ENCODE data around the gene TNIP3. TPM values are rescaled to one million over a fixed set of nuclear protein-coding genes. Genes with fewer than 3 reads are reported as not detected.

Gene TNIP3
- total RNA-seq, 2 experiments from 2014 or later = 1.0 TPM; not detected in 1

GRCh38 chr4:121138039-121138825 is 25.9 kb downstream of the TNIP3 start:
- TF ChIP-seq CTCF (conservative IDR thresholded peaks at IDR 0.05; ENCODE audit: low read length) (no peak), EZH2phosphoT487 (IDR thresholded peaks at IDR 0.05; ENCODE audit: borderline replicate concordance, low read depth, low read length) (no peak)
- Histone ChIP-seq H4K20me1 (ENCODE audit: insufficient read depth, low read length) (no peaks in the 10 kb centered on the region), H3K9me3 (ENCODE audit: low read length) (no peaks in the 10 kb centered on the region), H3K4me1 (ENCODE audit: insufficient read depth, low read length, poor library complexity, severe bottlenecking) (no peaks in the 10 kb centered on the region), H3K4me2 (ENCODE audit: low read length) (no peak overlapping the region), H3K36me3 (ENCODE audit: insufficient read depth, low read length) (no peaks in the 10 kb centered on the region), H3K4me3 (ENCODE audit: low read depth, low read length, poor library complexity, severe bottlenecking) (no peak overlapping the region), H3K9me2 (ENCODE audit: insufficient read depth, low read length) (no peaks in the 10 kb centered on the region), H2AFZ (ENCODE audit: low read length) (no peak overlapping the region), H3K79me2 (ENCODE audit: insufficient read depth, low read depth, low read length) (no peaks in the 10 kb centered on the region), H3K27ac (ENCODE audit: low read depth, low read length, poor library complexity, severe bottlenecking) (no peak overlapping the region)
- no peak for DNase-seq (ENCODE audit: low spot score)
- no TSS peak for BruUV-seq (replicated peaks)
- intact Hi-C loops (cut with micrococcal nuclease; ENCODE audit: unreplicated experiment) = no loop called here
- ChIA-PET POLR2A (interaction anchor here (0.5 to 0.8 kb wide), 2 partner anchors 334 to 709 kb away, joined by 3 to 4 read pairs; no protein-coding TSS in a partner anchor), CTCF (ENCODE audit: unreplicated experiment) (no interaction called here)

- Histone ChIP-seq H3K4me2 (ENCODE audit: low read length) (no peak overlapping the region), H3K79me2 (ENCODE audit: insufficient read depth, low read depth, low read length) (no peaks in the 10 kb centered on the region), H3K4me1 (ENCODE audit: insufficient read depth, low read length, poor library complexity, severe bottlenecking) (no peaks in the 10 kb centered on the region), H3K9me2 (ENCODE audit: insufficient read depth, low read length) (no peaks in the 10 kb centered on the region), H4K20me1 (ENCODE audit: insufficient read depth, low read length) (no peaks in the 10 kb centered on the region), H3K9me3 (ENCODE audit: low read length) (no peaks in the 10 kb centered on the region), H3K27ac (ENCODE audit: low read depth, low read length, poor library complexity, severe bottlenecking) (no peak overlapping the region), H3K36me3 (ENCODE audit: insufficient read depth, low read length) (no peaks in the 10 kb centered on the region), H2AFZ (ENCODE audit: low read length) (no peak overlapping the region), H3K4me3 (ENCODE audit: low read depth, low read length, poor library complexity, severe bottlenecking) (no peak overlapping the region)
- DNase-seq (ENCODE audit: low spot score) = no peak
- no TSS peak for BruUV-seq (replicated peaks)
- TF ChIP-seq CTCF (conservative IDR thresholded peaks at IDR 0.05; ENCODE audit: low read length) (no peak), EZH2phosphoT487 (IDR thresholded peaks at IDR 0.05; ENCODE audit: borderline replicate concordance, low read depth, low read length) (no peak)
- POLR2A ChIA-PET = interaction anchor here (1.1 kb wide), 1 partner anchor 13 kb away, joined by 4 read pairs; no protein-coding TSS in a partner anchor
- intact Hi-C loops (cut with micrococcal nuclease; ENCODE audit: unreplicated experiment) = no loop called here
- CTCF ChIA-PET (ENCODE audit: unreplicated experiment) = no interaction called here
Measured at GRCh38 chr4:121130326-121130660, 33.8 kb downstream of the TNIP3 start.

Measured in OCI-LY7 (cell line).